NCI-H128 (cell line): ENCODE results near the gene ZNF106.

Experiments used
- DNase-seq: peaks from one replicate; lab custom pipeline; 2025; ENCODE audit not compliant: unreplicated experiment; lab: John Stamatoyannopoulos, UW

Gene ZNF106

GRCh38 chr15:42408178-42408577 is 82.8 kb downstream of the ZNF106 start:
- no peak for DNase-seq

- no peak for DNase-seq
Measured at GRCh38 chr15:42405863-42406482, 85.0 kb downstream of the ZNF106 start.

- no peak for DNase-seq
Measured at GRCh38 chr15:42404461-42405235, 86.3 kb downstream of the ZNF106 start.

GRCh38 chr15:42403389-42403788 is 87.6 kb downstream of the ZNF106 start:
- no peak for DNase-seq

GRCh38 chr15:42402455-42403205 is 88.3 kb downstream of the ZNF106 start:
- DNase-seq = no peak

GRCh38 chr15:42401544-42402454 is 89.1 kb downstream of the ZNF106 start:
- no peak for DNase-seq

- DNase-seq = no peak
Measured at GRCh38 chr15:42395838-42396237, 95.1 kb downstream of the ZNF106 start.

GRCh38 chr15:42394106-42394505 is 96.8 kb downstream of the ZNF106 start:
- DNase-seq = no peak

GRCh38 chr15:42392309-42393024 is 98.5 kb downstream of the ZNF106 start:
- no peak for DNase-seq

- no peak for DNase-seq
Measured at GRCh38 chr15:42387603-42388002, 103.3 kb downstream of the ZNF106 start.

- no peak for DNase-seq
Measured at GRCh38 chr15:42385980-42386700, 104.8 kb downstream of the ZNF106 start.

GRCh38 chr15:42385206-42385979 is 105.5 kb downstream of the ZNF106 start:
- DNase-seq = no peak

- no peak for DNase-seq
Measured at GRCh38 chr15:42384597-42384996, 106.3 kb downstream of the ZNF106 start.

- DNase-seq = no peak
Measured at GRCh38 chr15:42378011-42378410, 112.9 kb downstream of the ZNF106 start.

GRCh38 chr15:42375941-42376340 is 115.0 kb downstream of the ZNF106 start:
- DNase-seq = no peak

- DNase-seq = no peak
Measured at GRCh38 chr15:42375252-42375651, 115.7 kb downstream of the ZNF106 start.

GRCh38 chr15:42374810-42375209 is 116.1 kb downstream of the ZNF106 start:
- no peak for DNase-seq

- DNase-seq = no peak
Measured at GRCh38 chr15:42373936-42374335, 117.0 kb downstream of the ZNF106 start.

GRCh38 chr15:42373274-42373673 is 117.7 kb downstream of the ZNF106 start:
- no peak for DNase-seq
